Measurements from ENCODE around the gene TGDS. TPM values are rescaled to one million over a fixed set of nuclear protein-coding genes. Genes with fewer than 3 reads are reported as not detected.
A peak's percentile ranks its signal among the peaks of the same experiment; 100 is the strongest.
"Not testable (repeated sequence)": the region's sequence is repeated elsewhere in the genome, so short reads cannot be mapped to it uniquely, and the experiment has no call there.

The TGDS gene, protein sequence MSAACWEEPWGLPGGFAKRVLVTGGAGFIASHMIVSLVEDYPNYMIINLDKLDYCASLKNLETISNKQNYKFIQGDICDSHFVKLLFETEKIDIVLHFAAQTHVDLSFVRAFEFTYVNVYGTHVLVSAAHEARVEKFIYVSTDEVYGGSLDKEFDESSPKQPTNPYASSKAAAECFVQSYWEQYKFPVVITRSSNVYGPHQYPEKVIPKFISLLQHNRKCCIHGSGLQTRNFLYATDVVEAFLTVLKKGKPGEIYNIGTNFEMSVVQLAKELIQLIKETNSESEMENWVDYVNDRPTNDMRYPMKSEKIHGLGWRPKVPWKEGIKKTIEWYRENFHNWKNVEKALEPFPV
- total RNA-seq: 10 to 100 TPM; 11.2 to 17.4 TPM

DNA sequence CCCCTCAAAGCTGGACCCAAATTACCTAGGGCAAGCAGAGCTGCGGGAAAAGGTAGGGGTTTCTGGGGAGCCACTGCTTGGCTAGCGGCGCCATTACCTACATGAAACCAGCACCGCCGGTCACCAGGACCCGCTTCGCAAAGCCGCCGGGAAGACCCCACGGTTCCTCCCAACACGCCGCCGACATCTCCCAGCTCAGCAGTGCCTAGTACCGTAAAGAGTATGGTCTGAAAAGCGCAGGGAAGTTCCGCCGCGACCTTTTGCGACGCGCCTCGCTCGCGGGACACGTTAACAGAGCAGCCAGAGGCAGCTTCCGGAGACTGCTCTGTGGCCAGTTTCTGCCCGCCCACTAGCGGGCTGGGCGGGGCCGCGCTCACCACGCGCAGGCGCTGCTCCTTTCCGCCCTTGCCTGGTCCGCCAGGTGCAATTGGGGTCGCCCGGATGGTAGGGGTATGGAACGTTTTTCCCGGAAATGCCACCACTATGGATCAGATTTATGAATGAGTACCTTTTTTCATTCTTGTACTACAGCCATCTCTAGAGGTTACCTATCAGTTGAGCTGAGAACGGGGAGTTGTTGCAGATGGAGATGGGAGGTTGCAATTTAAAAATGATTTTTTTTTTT lies at the start of gene TGDS:
TSS of gene TGDS (minus strand) at position 203 of the 625 bp plus-strand sequence. CDS start at position 187, 16 bp downstream.
- no peaks in the 10 kb centered on the region for H3K9me3 ChIP-seq
- peak within 1 kb of the TSS; percentile 83 for H3K4me3 ChIP-seq
- peak; percentile 94 for ATAC-seq (ENCODE audit: insufficient number of reproducible peaks, low FRiP score, low read depth)
- peaks cover 8 to 17% of the 10 kb centered on the region in 2 donors for H3K4me1 ChIP-seq (ENCODE audit: control insufficient read depth in 1 of 2, low read depth in 2 of 2)
- no peaks in the 10 kb centered on the region for H3K27me3 ChIP-seq (replicated peaks; ENCODE audit: insufficient read depth)
- H3K36me3 ChIP-seq: peaks cover 6% of the 10 kb centered on the region
- peak within 1 kb of the TSS; percentile 27 to 58 for H3K27ac ChIP-seq
- TF ChIP-seq, protein P1, sequence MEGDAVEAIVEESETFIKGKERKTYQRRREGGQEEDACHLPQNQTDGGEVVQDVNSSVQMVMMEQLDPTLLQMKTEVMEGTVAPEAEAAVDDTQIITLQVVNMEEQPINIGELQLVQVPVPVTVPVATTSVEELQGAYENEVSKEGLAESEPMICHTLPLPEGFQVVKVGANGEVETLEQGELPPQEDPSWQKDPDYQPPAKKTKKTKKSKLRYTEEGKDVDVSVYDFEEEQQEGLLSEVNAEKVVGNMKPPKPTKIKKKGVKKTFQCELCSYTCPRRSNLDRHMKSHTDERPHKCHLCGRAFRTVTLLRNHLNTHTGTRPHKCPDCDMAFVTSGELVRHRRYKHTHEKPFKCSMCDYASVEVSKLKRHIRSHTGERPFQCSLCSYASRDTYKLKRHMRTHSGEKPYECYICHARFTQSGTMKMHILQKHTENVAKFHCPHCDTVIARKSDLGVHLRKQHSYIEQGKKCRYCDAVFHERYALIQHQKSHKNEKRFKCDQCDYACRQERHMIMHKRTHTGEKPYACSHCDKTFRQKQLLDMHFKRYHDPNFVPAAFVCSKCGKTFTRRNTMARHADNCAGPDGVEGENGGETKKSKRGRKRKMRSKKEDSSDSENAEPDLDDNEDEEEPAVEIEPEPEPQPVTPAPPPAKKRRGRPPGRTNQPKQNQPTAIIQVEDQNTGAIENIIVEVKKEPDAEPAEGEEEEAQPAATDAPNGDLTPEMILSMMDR (IDR thresholded peaks at IDR 0.05): no peak
- peak; percentile 65 for DNase-seq (ENCODE audit: low spot score)

DNA sequence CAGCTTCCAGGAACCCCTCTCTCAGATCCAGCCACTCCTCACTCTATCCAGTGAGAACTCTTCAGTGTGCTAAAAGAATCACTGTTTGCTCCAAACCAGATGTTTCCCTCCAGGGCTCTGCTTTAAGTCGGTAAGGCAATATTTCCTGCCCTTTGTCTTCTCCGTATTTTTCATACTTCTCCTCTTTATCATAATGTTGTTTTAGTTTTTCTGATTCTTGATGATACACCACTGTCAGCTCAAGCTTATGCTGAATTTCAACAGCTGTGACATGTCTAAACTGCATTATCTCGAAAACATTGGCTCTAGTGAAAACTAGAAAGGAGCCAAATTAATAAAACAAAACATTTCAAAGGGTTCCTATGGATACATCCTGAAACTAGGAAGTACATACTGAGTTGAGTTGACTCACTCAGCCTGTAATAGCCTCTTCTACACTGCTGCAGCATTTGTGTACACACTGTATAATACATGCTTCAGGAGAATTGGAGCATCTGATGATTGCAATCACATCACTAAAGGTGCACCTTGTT lies 45.5 kb upstream of the TGDS start:
- no peak for ATAC-seq (ENCODE audit: insufficient number of reproducible peaks, low FRiP score, low read depth)
- H3K36me3 ChIP-seq: no peaks in the 10 kb centered on the region
- no peaks in the 10 kb centered on the region for H3K9me3 ChIP-seq
- H3K27me3 ChIP-seq (replicated peaks; ENCODE audit: insufficient read depth): no peaks in the 10 kb centered on the region
- TF ChIP-seq, protein P1 (IDR thresholded peaks at IDR 0.05): no peak
- no peaks in the 10 kb centered on the region for H3K4me1 ChIP-seq (ENCODE audit: control insufficient read depth in 1 of 2, low read depth in 2 of 2)
- no peak overlapping the region for H3K27ac ChIP-seq
- no peak for DNase-seq (ENCODE audit: low spot score)
- no peak overlapping the region for H3K4me3 ChIP-seq

DNA sequence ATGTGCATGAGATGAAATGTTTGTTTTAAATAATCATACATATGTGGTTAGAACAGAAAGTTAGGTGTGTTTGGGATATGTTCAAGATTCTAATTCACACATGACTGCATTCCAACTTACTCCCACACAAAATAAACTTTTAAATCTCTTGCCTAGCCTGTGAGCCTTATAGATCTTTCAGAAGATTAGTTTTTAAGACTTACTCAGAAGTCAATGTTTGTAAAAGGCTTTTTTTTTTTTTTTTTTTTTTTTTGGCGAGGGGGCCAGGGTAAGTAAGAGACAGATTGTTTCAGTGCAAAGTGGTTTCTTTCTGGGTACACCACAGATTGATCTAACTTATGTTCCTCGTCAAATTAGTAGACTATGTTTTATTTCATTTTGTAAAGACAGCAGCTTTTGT lies 44.8 kb upstream of the TGDS start:
- no peak for DNase-seq (ENCODE audit: low spot score)
- no peaks in the 10 kb centered on the region for H3K27me3 ChIP-seq (replicated peaks; ENCODE audit: insufficient read depth)
- H3K36me3 ChIP-seq: no peaks in the 10 kb centered on the region
- TF ChIP-seq, protein P1 (IDR thresholded peaks at IDR 0.05): no peak
- no peak overlapping the region for H3K27ac ChIP-seq
- no peaks in the 10 kb centered on the region for H3K9me3 ChIP-seq
- no peak for ATAC-seq (ENCODE audit: insufficient number of reproducible peaks, low FRiP score, low read depth)
- no peaks in the 10 kb centered on the region for H3K4me1 ChIP-seq (ENCODE audit: control insufficient read depth in 1 of 2, low read depth in 2 of 2)
- H3K4me3 ChIP-seq: no peak overlapping the region

DNA sequence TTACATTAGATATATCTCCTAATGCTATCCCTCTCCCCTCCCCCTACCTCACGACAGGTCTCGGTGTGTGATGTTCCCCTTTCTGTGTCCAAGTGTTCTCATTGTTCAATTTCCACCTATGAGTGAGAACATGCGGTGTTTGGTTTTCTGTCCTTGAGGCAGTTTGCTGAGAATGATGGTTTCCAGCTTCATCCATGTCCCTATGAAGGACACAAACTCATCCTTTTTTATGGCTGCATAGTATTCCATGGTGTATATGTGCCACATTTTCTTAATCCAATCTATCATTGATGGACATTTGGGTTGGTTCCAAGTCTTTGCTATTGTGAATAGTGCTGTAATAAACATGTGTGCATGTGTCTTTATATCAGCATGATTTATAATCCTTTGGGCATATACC lies 41.7 kb upstream of the TGDS start:
- not testable (repeated sequence) for H3K4me1 ChIP-seq (ENCODE audit: control insufficient read depth in 1 of 2, low read depth in 2 of 2); ATAC-seq (ENCODE audit: insufficient number of reproducible peaks, low FRiP score, low read depth); H3K27me3 ChIP-seq (replicated peaks; ENCODE audit: insufficient read depth); H3K27ac ChIP-seq; H3K36me3 ChIP-seq; DNase-seq (ENCODE audit: low spot score); H3K9me3 ChIP-seq; H3K4me3 ChIP-seq

DNA sequence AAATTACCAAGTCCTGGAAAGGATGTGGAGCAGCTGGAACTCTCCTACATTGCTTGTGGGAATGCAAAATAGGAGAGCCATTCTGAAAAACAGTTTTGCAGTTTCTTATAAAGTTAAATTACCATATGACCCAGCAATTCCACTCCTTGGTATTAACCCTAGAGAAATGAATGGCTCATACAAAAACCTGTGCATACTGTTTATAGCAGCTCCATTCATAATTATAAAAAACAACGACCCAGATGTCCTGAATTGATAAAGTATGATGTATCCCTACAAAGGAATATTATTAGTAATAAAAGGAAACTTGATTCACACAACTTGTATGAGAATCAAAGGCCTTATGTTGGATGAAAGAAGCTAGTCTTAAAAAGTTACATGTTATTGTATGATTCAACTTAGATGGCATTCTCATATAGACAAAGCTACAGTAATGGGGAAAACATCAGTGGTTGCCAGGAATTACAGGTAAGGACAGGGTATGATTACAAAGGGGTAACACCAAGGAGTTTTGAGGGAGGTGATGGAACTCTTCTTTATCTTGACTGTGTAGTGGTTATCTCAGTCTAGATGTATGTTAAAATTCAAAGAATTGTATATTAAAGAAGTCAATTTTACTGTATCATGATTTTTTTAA lies 41.1 kb upstream of the TGDS start:
- ATAC-seq (ENCODE audit: insufficient number of reproducible peaks, low FRiP score, low read depth): no peak
- TF ChIP-seq, protein P1 (IDR thresholded peaks at IDR 0.05): no peak
- no peak overlapping the region for H3K27ac ChIP-seq
- H3K27me3 ChIP-seq (replicated peaks; ENCODE audit: insufficient read depth): no peaks in the 10 kb centered on the region
- H3K36me3 ChIP-seq: no peaks in the 10 kb centered on the region
- no peaks in the 10 kb centered on the region for H3K4me1 ChIP-seq (ENCODE audit: control insufficient read depth in 1 of 2, low read depth in 2 of 2)
- no peak overlapping the region for H3K4me3 ChIP-seq
- no peak for DNase-seq (ENCODE audit: low spot score)
- no peaks in the 10 kb centered on the region for H3K9me3 ChIP-seq

DNA sequence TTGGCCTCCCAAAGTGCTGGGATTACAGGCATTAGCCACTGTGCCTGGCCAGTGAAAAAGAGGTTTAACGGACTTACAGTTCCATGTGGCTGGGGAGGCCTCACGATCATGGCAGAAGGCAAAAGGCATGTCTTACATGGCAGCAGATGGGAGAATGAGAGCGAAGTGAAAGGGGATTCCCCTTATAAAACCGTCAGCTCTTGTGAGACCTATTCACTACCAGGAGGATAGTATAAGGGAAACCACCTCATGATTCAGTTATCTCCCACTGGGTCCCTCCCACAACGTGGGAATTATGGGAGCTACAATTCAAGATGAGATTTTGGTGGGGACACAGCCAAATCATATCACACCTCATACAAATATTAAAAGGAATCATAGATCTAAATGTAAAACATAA lies 40.1 kb upstream of the TGDS start:
- H3K9me3 ChIP-seq; H3K27me3 ChIP-seq (replicated peaks; ENCODE audit: insufficient read depth); DNase-seq (ENCODE audit: low spot score); ATAC-seq (ENCODE audit: insufficient number of reproducible peaks, low FRiP score, low read depth); H3K4me3 ChIP-seq; H3K36me3 ChIP-seq; H3K4me1 ChIP-seq (ENCODE audit: control insufficient read depth in 1 of 2, low read depth in 2 of 2); H3K27ac ChIP-seq: not testable (repeated sequence)
